IMR-90 (cell line): ENCODE results near the gene TTC8. TPM values are rescaled to one million over a fixed set of nuclear protein-coding genes. Genes with fewer than 3 reads are reported as not detected.

Experiments
- ATAC-seq: fragments of 200-7000 bp; cut with Tn5 transposase; 2 replicates; pipeline ENCODE4 v1.9.1; 2020; ENCODE audit warnings: low read depth, mild to moderate bottlenecking, moderate library complexity
- BruUV-seq: library from RNA; stranded (reverse); fragments of 400-500 nt; replicated peaks from 2 replicates; lab custom pipeline; 2021; lab: Mats Ljungman, UMichigan
- CTCF ChIA-PET: fragments of 300-600 bp; formaldehyde crosslinking; extraction: SDS; loops from one replicate; lab custom pipeline; 2021; ENCODE audit warnings: antibody characterized with exemption; lab: Yijun Ruan, JAX
- POLR2A ChIA-PET: fragments of 300-600 bp; sonication (Branson Sonifier 250); formaldehyde crosslinking; loops from one replicate; lab custom pipeline; 2022; ENCODE audit warnings: antibody characterized with exemption; ENCODE audit not compliant: unreplicated experiment; lab: Charles Lee
- DNase-seq: peaks from one replicate; pipeline ENCODE4 v3.0.0; 2013
- H2AFZ ChIP-seq: replicated peaks from 2 replicates; pipeline ENCODE3; 2013; ENCODE audit warnings: low read length, mild to moderate bottlenecking; ENCODE audit not compliant: poor library complexity
- H2AK5ac ChIP-seq: 2 replicates; pipeline ENCODE4 v1.6.1; 2013; ENCODE audit warnings: low read depth, low read length, inconsistent platforms
- H2AK9ac ChIP-seq: replicated peaks from 2 replicates; pipeline ENCODE3; 2013; ENCODE audit warnings: mild to moderate bottlenecking, low read depth, low read length, moderate library complexity; ENCODE audit not compliant: poor library complexity
- H2BK120ac ChIP-seq: 2 replicates; pipeline ENCODE4 v1.6.1; 2013; ENCODE audit warnings: low read depth, low read length, inconsistent platforms
- H2BK15ac ChIP-seq: 3 replicates; pipeline ENCODE4 v1.6.1; 2013; ENCODE audit warnings: low read depth, low read length, inconsistent platforms
- H2BK20ac ChIP-seq: 2 replicates; pipeline ENCODE4 v1.6.1; 2013; ENCODE audit warnings: low read depth, mild to moderate bottlenecking, inconsistent platforms, low read length, moderate library complexity
- H2BK5ac ChIP-seq: 2 replicates; pipeline ENCODE4 v1.6.1; 2013; ENCODE audit warnings: mild to moderate bottlenecking, low read depth, low read length, inconsistent platforms; ENCODE audit not compliant: poor library complexity, severe bottlenecking
- H3K14ac ChIP-seq: replicated peaks from 2 replicates; pipeline ENCODE4 v1.6.1; 2013; ENCODE audit warnings: low read depth, low read length, inconsistent platforms
- H3K18ac ChIP-seq: 2 replicates; pipeline ENCODE4 v1.6.1; 2013; ENCODE audit warnings: low read depth, low read length, control low read depth
- H3K23ac ChIP-seq: 2 replicates; pipeline ENCODE4 v1.6.1; 2013; ENCODE audit warnings: low read depth, low read length, inconsistent platforms
- H3K27ac ChIP-seq: 2 replicates; pipeline ENCODE4 v1.5.1; 2013; ENCODE audit warnings: mild to moderate bottlenecking, control low read depth, low read length; ENCODE audit not compliant: insufficient read depth
- H3K27me3 ChIP-seq: 2 replicates; pipeline ENCODE4 v1.6.1; 2013; ENCODE audit warnings: low read length; ENCODE audit not compliant: control insufficient read depth, insufficient read depth
- H3K36me3 ChIP-seq: 2 replicates; pipeline ENCODE4 v1.6.1; 2013; ENCODE audit warnings: low read length, mixed read lengths; ENCODE audit not compliant: control insufficient read depth, insufficient read depth
- H3K4ac ChIP-seq: 2 replicates; pipeline ENCODE4 v1.6.1; 2013; ENCODE audit warnings: low read depth, low read length, inconsistent platforms
- H3K4me1 ChIP-seq: 2 replicates; pipeline ENCODE4 v1.6.1; 2013; ENCODE audit warnings: low read length, mixed read lengths; ENCODE audit not compliant: control insufficient read depth, insufficient read depth
- H3K4me2 ChIP-seq: 2 replicates; pipeline ENCODE4 v1.6.1; 2013; ENCODE audit warnings: low read depth, mild to moderate bottlenecking, control low read depth, low read length, moderate library complexity
- H3K4me3 ChIP-seq: 2 replicates; pipeline ENCODE4 v1.5.1; 2013; ENCODE audit warnings: low read depth, mild to moderate bottlenecking, control low read depth, low read length, moderate library complexity; ENCODE audit not compliant: insufficient read depth
- H3K56ac ChIP-seq: 2 replicates; pipeline ENCODE4 v1.6.1; 2013; ENCODE audit warnings: low read length, inconsistent platforms; ENCODE audit not compliant: insufficient read depth; ENCODE audit errors: extremely low read depth
- H3K79me1 ChIP-seq, 2 experiments: 2 replicates each; pipeline ENCODE4 v1.6.1; 2013; ENCODE audit warnings: low read length in 2 of 2, inconsistent platforms in 1 of 2, low read depth in 1 of 2
- H3K9ac ChIP-seq: 2 replicates; pipeline ENCODE4 v1.6.1; 2013; ENCODE audit warnings: low read depth, low read length, control low read depth
- H3K9me1 ChIP-seq: 2 replicates; pipeline ENCODE4 v1.6.1; 2013; ENCODE audit warnings: low read length, inconsistent platforms; ENCODE audit not compliant: insufficient read depth
- H3K9me3 ChIP-seq: 2 replicates; pipeline ENCODE4 v1.6.1; 2013; ENCODE audit warnings: low read length; ENCODE audit not compliant: control insufficient read depth, insufficient read depth
- H4K20me1 ChIP-seq: 2 replicates; pipeline ENCODE4 v1.6.1; 2013; ENCODE audit warnings: low read length, inconsistent platforms; ENCODE audit not compliant: insufficient read depth
- H4K5ac ChIP-seq: 2 replicates; pipeline ENCODE4 v1.6.1; 2013; ENCODE audit warnings: mild to moderate bottlenecking, low read depth, low read length, control low read depth
- H4K8ac ChIP-seq, 2 experiments: 2 replicates each; pipeline ENCODE4 v1.6.1; 2013; ENCODE audit warnings: low read depth in 2 of 2, low read length in 2 of 2, control low read depth in 1 of 2, inconsistent platforms in 1 of 2
- H4K91ac ChIP-seq: 2 replicates; pipeline ENCODE4 v1.6.1; 2013; ENCODE audit warnings: low read depth, low read length, inconsistent platforms; ENCODE audit not compliant: insufficient read depth
- CEBPB ChIP-seq: IDR thresholded peaks from 2 replicates; pipeline ENCODE4 v1.6.1; 2012; ENCODE audit warnings: low read depth, low read length, improper control_type of control experiment
- CHD1 ChIP-seq: IDR thresholded peaks from 2 replicates; pipeline ENCODE4 v1.6.1; 2012; ENCODE audit warnings: low read depth, low read length, improper control_type of control experiment
- CTCF ChIP-seq: conservative IDR thresholded peaks from 2 replicates; pipeline ENCODE4 v1.5.1; 2012; ENCODE audit warnings: mild to moderate bottlenecking, low read depth, low read length, improper control_type of control experiment
- ELK1 ChIP-seq: fragments of 150-350 bp; IDR thresholded peaks from 2 replicates; pipeline ENCODE4 v1.6.1; 2016; ENCODE audit warnings: low read depth, mild to moderate bottlenecking, low read length, moderate library complexity, borderline replicate concordance
- MAFK ChIP-seq: IDR thresholded peaks from 2 replicates; pipeline ENCODE4 v1.6.1; 2012; ENCODE audit warnings: low read depth, low read length, improper control_type of control experiment
- MAZ ChIP-seq: IDR thresholded peaks from 2 replicates; pipeline ENCODE4 v1.6.1; 2012; ENCODE audit warnings: low read depth, mild to moderate bottlenecking, low read length, improper control_type of control experiment, moderate library complexity, borderline replicate concordance
- MXI1 ChIP-seq: IDR thresholded peaks from 2 replicates; pipeline ENCODE4 v1.6.1; 2012; ENCODE audit warnings: low read depth, mild to moderate bottlenecking, low read length, moderate library complexity, borderline replicate concordance
- NFE2L2 ChIP-seq: fragments of 150-350 bp; IDR thresholded peaks from 2 replicates; pipeline ENCODE4 v1.6.1; 2016; ENCODE audit warnings: low read depth, mild to moderate bottlenecking, low read length
- RFX5 ChIP-seq: IDR thresholded peaks from 2 replicates; pipeline ENCODE4 v1.8.0; 2012; ENCODE audit warnings: low read depth, mild to moderate bottlenecking, low read length, moderate library complexity
- SMC3 ChIP-seq: fragments of 150-350 bp; IDR thresholded peaks from 2 replicates; pipeline ENCODE4 v1.6.1; 2016; ENCODE audit warnings: low read depth, mild to moderate bottlenecking, antibody characterized with exemption, low read length, moderate library complexity
- USF2 ChIP-seq: fragments of 150-350 bp; IDR thresholded peaks from 2 replicates; pipeline ENCODE4 v1.6.1; 2017; ENCODE audit warnings: mild to moderate bottlenecking, antibody characterized with exemption, low read length, low read depth
- WGBS, 2 experiments: methylation state at CpG; one replicate each; pipeline versions ENCODE4 v1.1.5 to v1.1.7; 2013; ENCODE audit warnings: missing lambda C conversion rate in 2 of 2; ENCODE audit not compliant: insufficient read length in 1 of 2; ENCODE audit errors: extremely low coverage in 2 of 2; 5-methylcytosine and 5-hydroxymethylcytosine counted together
- dilution Hi-C: fragments of 300-500 bp; cut with HindIII; formaldehyde crosslinking; loops from one replicate; pipeline ENCODE4 v1.14.3; 2018; ENCODE audit warnings: low sequenced_read_pairs; ENCODE audit not compliant: unreplicated experiment
- in situ Hi-C: fragments of 300-500 bp; cut with MboI; formaldehyde crosslinking; loops from 3 replicates; pipeline ENCODE4 v1.14.3; 2019; ENCODE audit warnings: low sequenced_read_pairs, inconsistent platforms, mixed read lengths
- intact Hi-C: fragments of 100-400 bp; cut with micrococcal nuclease; formaldehyde crosslinking; loops from 2 replicates; pipeline ENCODE4 v1.10.0; 2022
- polyA plus RNA-seq, 3 experiments: library from polyadenylated mRNA; depleted of rRNA; stranded (reverse); fragments of >200 nt; gene quantifications; 2 replicates each; pipeline ENCODE4 v1.2.3, GENCODE V29; 2012; ENCODE audit warnings: low replicate concordance in 1 of 3
- total RNA-seq: library from RNA; depleted of rRNA; stranded (reverse); fragments of >200 nt; gene quantifications from 2 replicates; pipeline ENCODE4 v1.2.3, GENCODE V29; 2012

Gene TTC8
- total and polyA plus RNA-seq, 2 of the 4 experiments (the other 2 are of a cell fraction), result 48.9 to 84.2 TPM

GRCh38 chr14:88791252-88791621, 33.2 kb upstream of the TTC8 start:
- Histone ChIP-seq H4K5ac (no peak overlapping the region), H3K4me3 (peak overlapping the region; percentile 91; the same call in 1 of the 2 replicates), H3K4ac (no peak overlapping the region), H3K4me2 (peak overlapping the region; percentile 76; the same call in 1 of the 2 replicates), H3K23ac (peak overlapping the region; percentile 13; the same call in 1 of the 2 replicates), H3K27ac (no peak overlapping the region), H2AK9ac (no peak overlapping the region), H3K27me3 (no peaks in the 10 kb centered on the region; the same call in 1 of the 2 replicates), H3K36me3 (no peaks in the 10 kb centered on the region), H3K14ac (no peak overlapping the region; the same call in 1 of the 2 replicates), H3K4me1 (peaks cover 1% of the 10 kb centered on the region; the same call in 1 of the 2 replicates), H2AK5ac (no peak overlapping the region), H3K18ac (no peak overlapping the region), H2BK5ac (peak overlapping the region; percentile 75), H3K79me1 (peaks cover 0 to 24% of the 10 kb centered on the region in 2 experiments; a peak in 2 of 4 replicates), H3K9me3 (no peaks in the 10 kb centered on the region), H2BK120ac (no peak overlapping the region), H4K91ac (no peak overlapping the region), H3K9me1 (peaks cover 3% of the 10 kb centered on the region; the same call in 1 of the 2 replicates), H4K20me1 (no peaks in the 10 kb centered on the region), H2BK20ac (no peak overlapping the region), H2BK15ac (no peak overlapping the region), H3K9ac (peak overlapping the region; percentile 16; the same call in 1 of the 2 replicates), H2AFZ (no peak overlapping the region), H4K8ac (no peak overlapping the region), H3K56ac (no peak overlapping the region)
- ATAC-seq, result no peak
- dilution Hi-C loops (no loop called here), in situ Hi-C loops (no loop called here), intact Hi-C loops (loop anchor here (1.0 to 2.0 kb wide), 2 partner anchors 26 to 124 kb away; no protein-coding TSS in a partner anchor)
- POLR2A ChIA-PET, result no interaction called here
- TF ChIP-seq CTCF (no peak), NFE2L2 (no peak), MAFK (no peak), MAZ (no peak), ELK1 (no peak), MXI1 (no peak), CEBPB (no peak), RFX5 (no peak), USF2 (no peak), CHD1 (no peak), SMC3 (no peak)
- CTCF ChIA-PET, result interaction anchor here (0.5 to 1.4 kb wide), 2 partner anchors 123 to 232 kb away, joined by 5 to 8 read pairs; no protein-coding TSS in a partner anchor
- WGBS, 2 experiments, result no CpG with 5 or more reads among the region's 3 CpGs
- no peak for DNase-seq
- no TSS peak for BruUV-seq
